Memory B cell (primary cell): ENCODE data around the gene MRPL21.

Experiments
- ATAC-seq: fragments of 150-1000 bp; cut with Tn5 transposase; 2 replicates; pipeline ENCODE4 v1.10.0; 2021; ENCODE audit warnings: low read depth, mild to moderate bottlenecking, moderate library complexity
- DNase-seq, 2 donors: peaks; one replicate each; pipeline ENCODE4 v3.0.0; 2022; ENCODE audit warnings: low spot score in 2 of 2
- H3K27ac Mint-ChIP-seq: one replicate; pipeline ENCODE4 v1.8.0; 2022; ENCODE audit warnings: mild to moderate bottlenecking, moderate library complexity, mixed read lengths
- H3K27me3 Mint-ChIP-seq: one replicate; pipeline ENCODE4 v1.8.0; 2022; ENCODE audit warnings: mixed read lengths
- H3K36me3 Mint-ChIP-seq: one replicate; pipeline ENCODE4 v1.8.0; 2022; ENCODE audit warnings: mild to moderate bottlenecking, mixed read lengths
- H3K4me1 Mint-ChIP-seq: one replicate; pipeline ENCODE4 v1.8.0; 2022; ENCODE audit warnings: mixed read lengths
- H3K4me3 Mint-ChIP-seq: one replicate; pipeline ENCODE4 v1.8.0; 2022; ENCODE audit warnings: mild to moderate bottlenecking, moderate library complexity, mixed read lengths
- H3K9me3 Mint-ChIP-seq: one replicate; pipeline ENCODE4 v1.8.0; 2022; ENCODE audit warnings: mixed read lengths

Gene MRPL21

GRCh38 chr11:68930991-68931855 lies 27.6 kb upstream of the MRPL21 start:
- Mint-ChIP-seq H3K27me3 (no peaks in the 10 kb centered on the region), H3K4me1 (peaks cover 4% of the 10 kb centered on the region), H3K4me3 (no peak overlapping the region), H3K9me3 (no peaks in the 10 kb centered on the region), H3K27ac (no peak overlapping the region), H3K36me3 (peaks cover 33% of the 10 kb centered on the region)
- ATAC-seq (no peak), DNase-seq (no peak)

- ATAC-seq (no peak), DNase-seq (no peak)
- H3K27ac Mint-ChIP-seq = no peak overlapping the region
- H3K36me3 Mint-ChIP-seq = peaks cover 36% of the 10 kb centered on the region
- no peak overlapping the region for H3K4me3 Mint-ChIP-seq
- H3K4me1 Mint-ChIP-seq = peaks cover 4% of the 10 kb centered on the region
- peaks cover 6% of the 10 kb centered on the region for H3K9me3 Mint-ChIP-seq
- no peaks in the 10 kb centered on the region for H3K27me3 Mint-ChIP-seq
Measured at GRCh38 chr11:68929706-68930570, 26.3 kb upstream of the MRPL21 start.

GRCh38 chr11:68929135-68929534 lies 25.5 kb upstream of the MRPL21 start:
- H3K27ac Mint-ChIP-seq = no peak overlapping the region

GRCh38 chr11:68928136-68928880 lies 24.7 kb upstream of the MRPL21 start:
- peaks cover 4% of the 10 kb centered on the region for H3K4me1 Mint-ChIP-seq
- ATAC-seq (no peak), DNase-seq (no peak)
- H3K4me3 Mint-ChIP-seq = no peak overlapping the region
- no peak overlapping the region for H3K27ac Mint-ChIP-seq
- no peaks in the 10 kb centered on the region for H3K27me3 Mint-ChIP-seq
- H3K36me3 Mint-ChIP-seq = peaks cover 50% of the 10 kb centered on the region
- peaks cover 6% of the 10 kb centered on the region for H3K9me3 Mint-ChIP-seq

More at GRCh38 chr11:68929135-68929534, 25.5 kb upstream of the MRPL21 start:
- peaks cover 6% of the 10 kb centered on the region for H3K9me3 Mint-ChIP-seq
- DNase-seq = no peak
- H3K36me3 Mint-ChIP-seq = peaks cover 43% of the 10 kb centered on the region
- H3K4me1 Mint-ChIP-seq = peaks cover 4% of the 10 kb centered on the region
- no peaks in the 10 kb centered on the region for H3K27me3 Mint-ChIP-seq
- H3K4me3 Mint-ChIP-seq = no peak overlapping the region
- no peak for ATAC-seq

DNA sequence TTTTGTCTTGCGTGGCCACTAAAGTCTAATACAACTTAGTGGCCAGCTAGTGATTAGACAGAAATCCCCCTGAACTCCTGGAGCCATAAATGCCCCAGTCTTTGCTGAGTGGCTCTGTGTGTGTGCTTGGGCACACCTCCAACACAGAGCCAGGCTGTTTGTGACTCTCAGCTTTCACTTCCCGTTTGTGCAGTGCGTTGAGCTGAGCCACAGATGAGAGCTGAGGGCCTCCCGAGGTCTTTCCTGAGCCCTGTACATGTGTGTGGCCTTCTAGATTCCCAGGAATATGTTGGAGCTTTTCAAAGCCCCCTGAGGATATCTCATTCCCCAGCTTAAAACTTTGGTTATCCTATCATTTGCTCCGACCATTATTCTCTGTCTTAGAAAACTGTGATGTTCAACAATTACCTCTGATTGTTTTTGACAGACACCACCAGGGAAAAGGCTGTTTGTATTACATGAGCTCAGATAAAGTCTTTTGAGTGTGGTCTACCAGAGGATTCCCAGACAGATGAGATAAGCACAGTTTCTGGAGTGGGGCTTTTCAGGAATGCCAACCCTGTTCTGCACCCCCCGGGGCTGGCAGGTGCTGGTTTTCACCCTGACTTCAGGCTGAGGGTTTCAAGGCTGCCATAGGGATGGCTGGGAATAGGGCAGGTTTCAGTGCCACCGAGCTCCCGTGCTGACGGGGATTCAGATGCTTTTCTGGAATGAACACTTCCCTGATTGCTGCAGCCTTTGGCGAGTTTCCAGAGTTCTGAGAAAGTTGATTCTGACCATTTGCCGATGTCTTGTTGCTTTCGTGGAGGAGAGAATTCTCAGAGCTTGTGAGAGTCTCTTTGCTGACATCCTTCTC lies 23.9 kb upstream of the MRPL21 start:
- Mint-ChIP-seq H3K4me3 (no peak overlapping the region), H3K9me3 (peaks cover 6% of the 10 kb centered on the region), H3K27me3 (no peaks in the 10 kb centered on the region), H3K36me3 (peaks cover 56% of the 10 kb centered on the region), H3K4me1 (peaks cover 4% of the 10 kb centered on the region), H3K27ac (peak overlapping the region; percentile 53)
- DNase-seq (peak; percentile 15 to 27), ATAC-seq (peak; percentile 100)

- H3K27me3 Mint-ChIP-seq = no peaks in the 10 kb centered on the region
- peaks cover 4% of the 10 kb centered on the region for H3K4me1 Mint-ChIP-seq
- no peak overlapping the region for H3K27ac Mint-ChIP-seq
- H3K4me3 Mint-ChIP-seq = no peak overlapping the region
- DNase-seq = no peak
- H3K36me3 Mint-ChIP-seq = peaks cover 62% of the 10 kb centered on the region
- no peak for ATAC-seq
- H3K9me3 Mint-ChIP-seq = peaks cover 6% of the 10 kb centered on the region
Measured at GRCh38 chr11:68925611-68926010, 22.0 kb upstream of the MRPL21 start.

GRCh38 chr11:68924073-68924925 lies 20.7 kb upstream of the MRPL21 start:
- Mint-ChIP-seq H3K36me3 (peaks cover 58% of the 10 kb centered on the region), H3K27ac (no peak overlapping the region), H3K27me3 (no peaks in the 10 kb centered on the region), H3K9me3 (peaks cover 6% of the 10 kb centered on the region), H3K4me1 (peaks cover 4% of the 10 kb centered on the region), H3K4me3 (no peak overlapping the region)
- no peak for DNase-seq
- ATAC-seq = no peak

DNA sequence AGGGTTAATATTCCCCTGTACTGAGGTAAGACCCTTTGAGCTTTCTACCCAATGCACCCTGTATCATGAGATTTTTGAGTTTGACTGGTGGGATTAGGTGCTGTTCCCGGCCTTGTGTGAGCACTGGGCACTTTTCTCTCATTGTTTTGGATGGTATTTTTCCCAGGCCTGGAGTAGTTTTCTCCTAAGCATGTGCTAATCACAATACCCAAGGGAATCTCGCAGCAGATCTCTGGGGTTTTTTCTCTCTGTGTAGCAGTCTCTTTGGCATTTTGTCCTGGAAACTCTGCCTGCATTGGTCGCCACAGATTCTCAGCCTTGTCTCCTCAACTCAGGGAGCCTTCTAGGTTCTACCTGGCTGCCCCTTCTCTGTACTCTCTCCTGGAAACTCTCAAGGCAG lies 20.0 kb upstream of the MRPL21 start:
- Mint-ChIP-seq H3K27me3 (no peaks in the 10 kb centered on the region), H3K4me1 (peaks cover 4% of the 10 kb centered on the region), H3K4me3 (no peak overlapping the region), H3K27ac (no peak overlapping the region), H3K9me3 (peaks cover 6% of the 10 kb centered on the region), H3K36me3 (peaks cover 63% of the 10 kb centered on the region)
- DNase-seq = no peak
- ATAC-seq = no peak

GRCh38 chr11:68916439-68916838 lies 12.8 kb upstream of the MRPL21 start:
- Mint-ChIP-seq H3K4me3 (no peak overlapping the region), H3K9me3 (no peaks in the 10 kb centered on the region), H3K27ac (no peak overlapping the region), H3K4me1 (no peaks in the 10 kb centered on the region), H3K36me3 (peaks cover 35% of the 10 kb centered on the region), H3K27me3 (no peaks in the 10 kb centered on the region)
- no peak for DNase-seq
- no peak for ATAC-seq

DNA sequence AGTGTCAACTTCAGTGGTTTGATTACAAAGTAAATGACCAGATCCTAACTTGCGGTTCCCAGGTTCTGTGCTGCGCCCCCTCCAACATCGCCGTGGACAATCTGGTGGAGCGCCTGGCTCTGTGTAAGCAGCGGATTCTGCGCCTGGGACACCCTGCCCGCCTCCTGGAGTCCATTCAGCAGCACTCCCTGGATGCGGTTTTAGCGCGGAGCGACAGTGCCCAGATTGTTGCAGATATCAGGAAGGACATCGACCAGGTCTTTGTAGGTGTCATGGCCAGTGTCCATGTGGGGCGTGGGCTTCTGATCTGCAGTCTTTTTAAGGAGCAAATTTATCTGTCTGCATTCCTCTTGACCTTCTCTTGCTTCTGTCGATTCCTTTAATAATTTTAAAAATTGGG lies 11.1 kb upstream of the MRPL21 start:
- Mint-ChIP-seq H3K4me1 (no peaks in the 10 kb centered on the region), H3K27ac (no peak overlapping the region), H3K27me3 (no peaks in the 10 kb centered on the region), H3K4me3 (no peak overlapping the region), H3K36me3 (peaks cover 32% of the 10 kb centered on the region), H3K9me3 (no peaks in the 10 kb centered on the region)
- ATAC-seq = no peak
- no peak for DNase-seq

GRCh38 chr11:68913188-68913587 lies 9.6 kb upstream of the MRPL21 start:
- H3K9me3 Mint-ChIP-seq = no peaks in the 10 kb centered on the region
- no peak for DNase-seq

GRCh38 chr11:68912254-68912653 lies 8.6 kb upstream of the MRPL21 start:
- Mint-ChIP-seq H3K4me3 (no peak overlapping the region), H3K36me3 (peaks cover 23% of the 10 kb centered on the region), H3K27ac (no peak overlapping the region), H3K27me3 (no peaks in the 10 kb centered on the region), H3K4me1 (no peaks in the 10 kb centered on the region), H3K9me3 (no peaks in the 10 kb centered on the region)
- ATAC-seq (no peak), DNase-seq (no peak)

More at GRCh38 chr11:68913188-68913587, 9.6 kb upstream of the MRPL21 start:
- Mint-ChIP-seq H3K4me3 (no peak overlapping the region), H3K4me1 (no peaks in the 10 kb centered on the region), H3K27me3 (no peaks in the 10 kb centered on the region), H3K27ac (no peak overlapping the region), H3K36me3 (peaks cover 25% of the 10 kb centered on the region)
- no peak for ATAC-seq
